GM12872 (cell line): ENCODE data around the gene IZUMO1R.

Source experiments
- CTCF ChIP-seq: IDR thresholded peaks from 3 replicates; pipeline ENCODE4 v1.5.1; 2011; ENCODE audit warnings: low read depth, mild to moderate bottlenecking, low read length, moderate library complexity; ENCODE audit not compliant: insufficient read depth

IZUMO1R gene

GRCh38 chr11:94283678-94284077 lies 20.7 kb upstream of the IZUMO1R start:
- no peak for TF ChIP-seq CTCF

GRCh38 chr11:94295534-94295933 lies 8.8 kb upstream of the IZUMO1R start:
- TF ChIP-seq CTCF = no peak

- TF ChIP-seq CTCF = no peak
Measured at GRCh38 chr11:94297985-94298576, 6.3 kb upstream of the IZUMO1R start.

GRCh38 chr11:94302776-94303175 lies 1.6 kb upstream of the IZUMO1R start:
- no peak for TF ChIP-seq CTCF

GRCh38 chr11:94305146-94305545 lies 766 bp downstream of the IZUMO1R start:
- TF ChIP-seq CTCF = no peak

GRCh38 chr11:94307101-94307791 lies 2.9 kb downstream of the IZUMO1R start:
- no peak for TF ChIP-seq CTCF

GRCh38 chr11:94308024-94308423 lies 3.6 kb downstream of the IZUMO1R start:
- no peak for TF ChIP-seq CTCF

GRCh38 chr11:94309757-94310156 lies 5.4 kb downstream of the IZUMO1R start:
- no peak for TF ChIP-seq CTCF
